AG09309 (cell line): ENCODE measurements around the gene PLEKHG5.

Experiments
- DNase-seq: peaks from one replicate; pipeline ENCODE4 v3.0.0-alpha.2; 2010; ENCODE audit warnings: low read depth
- H3K4me3 ChIP-seq: 2 replicates; pipeline ENCODE4 v1.5.1; 2011; ENCODE audit warnings: mild to moderate bottlenecking, low read depth, low read length, moderate library complexity; ENCODE audit not compliant: control insufficient read depth
- CTCF ChIP-seq: IDR thresholded peaks from 2 replicates; pipeline ENCODE4 v1.5.1; 2011; ENCODE audit warnings: mild to moderate bottlenecking, low read depth, low read length, inconsistent platforms; ENCODE audit not compliant: insufficient read depth, control insufficient read depth; ENCODE audit errors: missing control alignments

The PLEKHG5 gene

DNA sequence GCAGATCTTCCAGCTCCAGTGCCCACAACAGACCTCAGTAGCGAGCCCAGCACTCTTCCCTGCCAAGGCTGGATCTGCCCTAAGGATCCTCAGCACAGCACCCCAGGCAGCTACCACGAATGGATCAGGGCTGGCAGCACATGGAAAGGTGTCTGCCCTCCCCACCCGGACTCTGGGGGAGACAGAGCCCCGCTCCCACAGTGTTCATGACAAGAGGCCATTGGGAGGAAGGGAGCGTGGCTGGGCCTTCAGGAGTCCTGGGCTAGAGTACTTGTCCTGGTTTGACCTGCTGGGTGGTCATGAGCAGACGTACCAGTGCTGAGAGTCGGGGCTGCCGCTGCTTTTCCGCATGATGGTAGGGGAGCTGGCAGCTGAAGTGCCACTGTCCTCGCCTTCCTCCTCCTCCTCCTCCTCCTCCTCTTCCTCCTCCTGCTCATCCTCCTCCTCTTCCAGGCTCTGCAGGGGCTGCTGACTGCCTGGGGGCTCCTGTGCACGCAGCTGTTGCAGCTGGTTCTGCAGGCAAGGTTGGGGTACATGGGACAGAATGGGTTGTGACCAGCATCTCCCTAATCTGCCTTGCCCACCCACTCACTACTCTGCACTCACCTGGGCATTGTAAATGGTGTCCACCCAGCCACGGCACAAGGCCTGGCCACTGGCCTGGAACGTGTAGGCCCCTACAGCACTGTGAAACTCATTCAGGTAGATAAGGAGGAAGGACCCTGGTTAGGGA, 22.6 kb downstream of the PLEKHG5 start:
- no peak for TF ChIP-seq CTCF
- H3K4me3 ChIP-seq, result no peak overlapping the region
- no peak for DNase-seq

DNA sequence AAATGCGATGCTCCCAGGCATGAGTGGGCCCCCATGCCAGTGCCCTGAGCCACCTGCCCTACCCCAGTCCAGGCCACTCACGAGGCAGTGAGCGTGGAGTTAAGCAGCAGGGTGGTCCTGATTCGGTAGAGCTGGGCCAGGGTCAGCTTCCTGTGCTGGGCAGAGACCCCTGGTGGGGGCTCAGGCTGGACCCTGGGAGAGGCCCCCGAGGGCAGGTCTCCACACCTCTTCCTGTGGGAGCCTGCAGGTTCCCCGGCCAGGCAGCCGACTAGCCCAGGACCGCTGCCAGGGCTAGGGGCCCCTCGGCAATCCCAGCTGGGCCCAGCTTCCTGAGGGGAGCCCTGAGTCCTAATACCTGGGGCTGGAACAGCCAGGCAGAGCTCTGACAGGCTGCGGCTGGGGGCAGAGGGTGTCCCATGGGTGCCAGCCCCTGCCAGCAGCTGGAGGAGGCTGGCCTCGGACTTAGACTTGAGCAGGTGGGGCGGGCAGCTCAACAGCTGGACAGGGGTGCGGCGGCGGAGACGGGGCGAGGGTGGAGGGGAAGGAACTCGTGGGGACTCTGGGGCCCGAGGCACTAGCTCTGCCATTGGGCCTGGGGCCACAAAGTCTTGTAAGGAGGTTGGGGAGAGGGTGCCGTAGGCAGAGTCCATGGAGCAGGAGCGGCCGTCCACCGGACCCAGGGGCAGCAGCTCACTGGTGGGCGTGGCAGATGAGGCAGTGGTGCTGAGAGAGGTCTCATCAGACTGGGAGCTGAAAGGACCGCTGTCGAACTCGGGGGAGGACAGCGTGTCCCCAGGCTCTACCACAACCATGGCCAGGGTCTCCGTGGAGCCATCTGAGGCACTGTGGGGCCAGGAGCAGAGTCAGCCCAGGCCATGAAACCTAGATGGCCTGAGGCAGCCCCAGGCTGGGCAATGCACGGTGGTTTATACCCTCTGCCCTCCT, 23.5 kb downstream of the PLEKHG5 start:
- H3K4me3 ChIP-seq, result no peak overlapping the region
- TF ChIP-seq CTCF, result no peak
- DNase-seq, result no peak

DNA sequence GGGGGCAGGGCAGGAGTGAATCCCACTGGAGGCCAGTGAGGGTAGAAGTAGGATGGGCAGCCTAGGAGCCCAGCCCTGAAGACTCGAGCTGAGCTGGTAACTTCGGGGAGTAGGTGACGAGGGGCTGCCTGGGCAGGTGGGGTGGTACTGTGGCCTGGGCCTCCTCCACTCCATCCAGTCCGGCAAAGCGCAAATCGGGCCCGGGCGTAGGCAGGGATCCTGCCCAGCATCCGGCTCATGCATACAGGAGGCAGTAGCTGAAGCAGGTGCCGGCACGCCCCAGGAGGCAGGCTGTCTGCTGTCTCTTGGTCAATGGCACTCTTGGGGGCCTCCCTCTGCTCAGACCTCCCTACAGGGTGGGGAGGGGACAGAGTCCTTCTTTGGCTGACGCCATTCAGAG, 24.2 kb downstream of the PLEKHG5 start:
- TF ChIP-seq CTCF, result no peak
- DNase-seq, result no peak
- no peak overlapping the region for H3K4me3 ChIP-seq

DNA sequence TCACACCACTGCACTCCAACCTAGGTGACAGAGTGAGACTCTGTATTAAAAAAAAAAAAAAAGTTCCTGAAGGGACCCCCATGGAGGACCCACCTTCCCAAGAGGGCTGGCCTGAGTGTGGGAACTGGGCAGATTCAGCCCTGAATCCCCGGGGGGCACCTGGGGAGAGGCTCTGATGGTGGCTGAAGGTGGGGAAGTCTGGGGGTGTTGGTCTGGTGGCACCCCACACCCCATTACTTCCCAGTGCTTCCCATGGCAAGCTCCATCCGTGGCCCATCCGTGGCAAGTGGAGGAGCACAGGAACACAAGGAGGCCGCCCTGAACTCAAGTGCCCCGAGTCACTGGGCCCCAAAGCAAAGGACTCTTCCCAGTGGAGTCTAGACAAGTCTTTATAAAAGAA, 24.7 kb downstream of the PLEKHG5 start:
- no peak for DNase-seq
- no peak for TF ChIP-seq CTCF
- H3K4me3 ChIP-seq, result no peak overlapping the region

DNA sequence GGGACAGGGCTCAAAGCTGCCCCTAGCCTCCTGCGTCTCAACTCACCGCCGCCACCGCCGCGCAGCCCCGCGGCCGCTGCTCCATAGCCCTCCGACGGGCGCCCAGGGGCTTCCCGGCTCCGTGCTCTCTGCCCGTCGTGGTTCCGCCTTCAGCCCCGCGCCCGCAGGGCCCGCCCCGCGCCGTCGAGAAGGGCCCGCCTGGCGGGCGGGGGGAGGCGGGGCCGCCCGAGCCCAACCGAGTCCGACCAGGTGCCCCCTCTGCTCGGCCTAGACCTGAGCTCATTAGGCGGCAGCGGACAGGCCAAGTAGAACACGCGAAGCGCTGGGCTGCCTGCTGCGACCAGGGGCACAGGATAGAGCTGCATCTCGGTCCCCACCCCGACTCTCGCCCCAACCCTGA, 25.4 kb downstream of the PLEKHG5 start, which contains the start of gene TNFRSF25:
TNFRSF25 (minus strand) TSS at position 151 of the 400 bp plus-strand sequence; CDS start at position 85, 66 bp downstream.
- H3K4me3 ChIP-seq, result no peak within 1 kb of the TSS
- no peak for DNase-seq
- TF ChIP-seq CTCF, result no peak

DNA sequence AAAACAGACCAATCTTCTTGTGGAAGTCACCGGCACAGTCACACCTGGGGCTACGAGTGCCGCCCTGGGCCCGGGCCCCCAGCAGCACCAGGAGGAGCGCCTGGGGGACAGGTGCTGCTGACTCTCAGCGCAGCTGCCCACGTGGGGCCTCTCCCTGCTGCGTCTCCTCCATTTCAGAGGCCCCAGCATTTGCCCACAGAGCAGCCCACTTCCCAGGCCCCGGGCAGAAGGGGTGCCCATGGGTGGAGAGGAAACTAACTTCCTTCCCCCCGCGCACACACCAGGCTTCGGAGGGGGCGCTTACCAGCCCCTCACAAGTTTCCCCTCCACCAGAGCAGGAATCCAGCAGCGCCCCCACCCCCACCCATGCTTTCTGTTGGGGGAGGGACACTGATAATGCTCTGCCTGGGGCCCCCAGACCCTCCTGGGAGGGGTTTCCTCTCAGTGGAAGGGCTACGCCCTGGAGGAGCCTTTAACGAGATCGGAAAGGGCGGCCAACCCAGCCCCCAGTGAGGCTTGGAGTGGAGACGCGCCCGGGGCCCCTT, 25.9 kb downstream of the PLEKHG5 start:
- DNase-seq, result no peak
- no peak overlapping the region for H3K4me3 ChIP-seq
- no peak for TF ChIP-seq CTCF
